Fibroblast of skin of abdomen (primary cell): ENCODE results near the gene ZNF668. TPM values are rescaled to one million over a fixed set of nuclear protein-coding genes. Genes with fewer than 3 reads are reported as not detected.

ENCODE experiments used
- DNase-seq: peaks from one replicate; pipeline ENCODE4 v3.0.0-alpha.2; 2013
- polyA plus RNA-seq, 2 experiments: library from polyadenylated mRNA; unstranded; fragments of 120-200 nt; gene quantifications; one replicate each; pipeline ENCODE4 v1.2.1, GENCODE V29; 2013; ENCODE audit not compliant: insufficient read length in 2 of 2

Gene ZNF668
- polyA plus RNA-seq (2013, experiment 1 of 2; ENCODE audit: insufficient read length): 9.9 TPM
- 10.3 TPM for polyA plus RNA-seq (2013, experiment 2 of 2; ENCODE audit: insufficient read length)

- peak; percentile 99 for DNase-seq
These were observed at the start of gene ZNF668, which contains the start of gene ZNF646 for GRCh38 chr16:31073970-31074813. ZNF668 (minus strand) TSS chr16:31074240; CDS start chr16:31064459, 9,781 bp downstream. ZNF646 (plus strand) TSS chr16:31074422; CDS start chr16:31076325, 1,903 bp downstream.

- no peak for DNase-seq
These were observed 46.1 kb upstream of the ZNF668 start for GRCh38 chr16:31120129-31120528.

GRCh38 chr16:31118223-31119155 lies 44.4 kb upstream of the ZNF668 start:
- DNase-seq: peak; percentile 24

GRCh38 chr16:31117384-31118222 lies 43.6 kb upstream of the ZNF668 start, which contains the start of gene KAT8:
KAT8 (plus strand) TSS chr16:31117664; CDS start chr16:31117682, 18 bp downstream.
- DNase-seq: peak; percentile 98

GRCh38 chr16:31114468-31114867 lies 40.4 kb upstream of the ZNF668 start:
- DNase-seq: no peak

GRCh38 chr16:31113121-31114120 lies 39.4 kb upstream of the ZNF668 start:
- no peak for DNase-seq

- no peak for DNase-seq
These were observed 38.7 kb upstream of the ZNF668 start for GRCh38 chr16:31112711-31113110.

- DNase-seq: no peak
These were observed 37.9 kb upstream of the ZNF668 start for GRCh38 chr16:31111881-31112466.

- no peak for DNase-seq
These were observed 36.3 kb upstream of the ZNF668 start for GRCh38 chr16:31110106-31111034.

- no peak for DNase-seq
These were observed 35.6 kb upstream of the ZNF668 start for GRCh38 chr16:31109622-31110021.

- no peak for DNase-seq
These were observed 34.9 kb upstream of the ZNF668 start for GRCh38 chr16:31108794-31109558.

GRCh38 chr16:31108035-31108793 lies 34.2 kb upstream of the ZNF668 start, which contains the start of gene BCKDK:
BCKDK (plus strand) TSS chr16:31108386; CDS start chr16:31109224, 838 bp downstream.
- DNase-seq: peak; percentile 77

- DNase-seq: no peak
These were observed 33.4 kb upstream of the ZNF668 start for GRCh38 chr16:31107465-31107867.

GRCh38 chr16:31106509-31107464 lies 32.7 kb upstream of the ZNF668 start:
- no peak for DNase-seq

- peak; percentile 59 for DNase-seq
These were observed 31.7 kb upstream of the ZNF668 start for GRCh38 chr16:31105677-31106213.
